8988T (cell line): ENCODE results near the gene KCNQ4.

Experiments
- DNase-seq: peaks from one replicate; pipeline ENCODE4 v3.0.0; 2011

Gene KCNQ4

GRCh38 chr1:40756523-40756922, 27.1 kb upstream of the KCNQ4 start:
- no peak for DNase-seq

GRCh38 chr1:40757084-40757483, 26.5 kb upstream of the KCNQ4 start:
- DNase-seq: no peak

GRCh38 chr1:40758004-40758403, 25.6 kb upstream of the KCNQ4 start:
- no peak for DNase-seq

- DNase-seq: no peak
Observed at GRCh38 chr1:40758578-40759343, 24.8 kb upstream of the KCNQ4 start.

- no peak for DNase-seq
Observed at GRCh38 chr1:40760984-40761383, 22.6 kb upstream of the KCNQ4 start.

- DNase-seq: no peak
Observed at GRCh38 chr1:40762144-40762923, 21.3 kb upstream of the KCNQ4 start.

- DNase-seq: no peak
Observed at GRCh38 chr1:40763742-40764532, 19.6 kb upstream of the KCNQ4 start.

GRCh38 chr1:40764981-40765380, 18.6 kb upstream of the KCNQ4 start:
- DNase-seq: no peak

GRCh38 chr1:40766017-40766416, 17.6 kb upstream of the KCNQ4 start:
- no peak for DNase-seq

GRCh38 chr1:40766560-40766959, 17.0 kb upstream of the KCNQ4 start:
- no peak for DNase-seq

GRCh38 chr1:40768146-40768990, 15.2 kb upstream of the KCNQ4 start:
- no peak for DNase-seq

GRCh38 chr1:40769815-40770214, 13.8 kb upstream of the KCNQ4 start:
- DNase-seq: no peak

- no peak for DNase-seq
Observed at GRCh38 chr1:40770296-40771070, 13.1 kb upstream of the KCNQ4 start.

- no peak for DNase-seq
Observed at GRCh38 chr1:40772146-40772955, 11.2 kb upstream of the KCNQ4 start.

- DNase-seq: no peak
Observed at GRCh38 chr1:40773748-40774265, 9.8 kb upstream of the KCNQ4 start.

GRCh38 chr1:40774266-40774998, 9.2 kb upstream of the KCNQ4 start:
- no peak for DNase-seq

- no peak for DNase-seq
Observed at GRCh38 chr1:40776236-40777072, 7.1 kb upstream of the KCNQ4 start.

- DNase-seq: no peak
Observed at GRCh38 chr1:40777224-40777970, 6.2 kb upstream of the KCNQ4 start.
